IMR-90 (cell line): Measurements from ENCODE around the gene GBA3. TPM values are rescaled to one million over a fixed set of nuclear protein-coding genes. Genes with fewer than 3 reads are reported as not detected.

ENCODE experiments used
- ATAC-seq: fragments of 200-7000 bp; cut with Tn5 transposase; 2 replicates; pipeline ENCODE4 v1.9.1; 2020; ENCODE audit warnings: low read depth, mild to moderate bottlenecking, moderate library complexity
- BruUV-seq: library from RNA; stranded (reverse); fragments of 400-500 nt; replicated peaks from 2 replicates; lab custom pipeline; 2021; lab: Mats Ljungman, UMichigan
- CTCF ChIA-PET: fragments of 300-600 bp; formaldehyde crosslinking; extraction: SDS; loops from one replicate; lab custom pipeline; 2021; ENCODE audit warnings: antibody characterized with exemption; lab: Yijun Ruan, JAX
- POLR2A ChIA-PET: fragments of 300-600 bp; sonication (Branson Sonifier 250); formaldehyde crosslinking; loops from one replicate; lab custom pipeline; 2022; ENCODE audit warnings: antibody characterized with exemption; ENCODE audit not compliant: unreplicated experiment; lab: Charles Lee
- DNase-seq: peaks from one replicate; pipeline ENCODE4 v3.0.0; 2013
- H2AFZ ChIP-seq: replicated peaks from 2 replicates; pipeline ENCODE3; 2013; ENCODE audit warnings: low read length, mild to moderate bottlenecking; ENCODE audit not compliant: poor library complexity
- H2AK5ac ChIP-seq: 2 replicates; pipeline ENCODE4 v1.6.1; 2013; ENCODE audit warnings: low read depth, low read length, inconsistent platforms
- H2AK9ac ChIP-seq: replicated peaks from 2 replicates; pipeline ENCODE3; 2013; ENCODE audit warnings: mild to moderate bottlenecking, low read depth, low read length, moderate library complexity; ENCODE audit not compliant: poor library complexity
- H2BK120ac ChIP-seq: 2 replicates; pipeline ENCODE4 v1.6.1; 2013; ENCODE audit warnings: low read depth, low read length, inconsistent platforms
- H2BK15ac ChIP-seq: 3 replicates; pipeline ENCODE4 v1.6.1; 2013; ENCODE audit warnings: low read depth, low read length, inconsistent platforms
- H2BK20ac ChIP-seq: 2 replicates; pipeline ENCODE4 v1.6.1; 2013; ENCODE audit warnings: low read depth, mild to moderate bottlenecking, inconsistent platforms, low read length, moderate library complexity
- H2BK5ac ChIP-seq: 2 replicates; pipeline ENCODE4 v1.6.1; 2013; ENCODE audit warnings: mild to moderate bottlenecking, low read depth, low read length, inconsistent platforms; ENCODE audit not compliant: poor library complexity, severe bottlenecking
- H3K14ac ChIP-seq: replicated peaks from 2 replicates; pipeline ENCODE4 v1.6.1; 2013; ENCODE audit warnings: low read depth, low read length, inconsistent platforms
- H3K18ac ChIP-seq: 2 replicates; pipeline ENCODE4 v1.6.1; 2013; ENCODE audit warnings: low read depth, low read length, control low read depth
- H3K23ac ChIP-seq: 2 replicates; pipeline ENCODE4 v1.6.1; 2013; ENCODE audit warnings: low read depth, low read length, inconsistent platforms
- H3K27ac ChIP-seq: 2 replicates; pipeline ENCODE4 v1.5.1; 2013; ENCODE audit warnings: mild to moderate bottlenecking, control low read depth, low read length; ENCODE audit not compliant: insufficient read depth
- H3K27me3 ChIP-seq: 2 replicates; pipeline ENCODE4 v1.6.1; 2013; ENCODE audit warnings: low read length; ENCODE audit not compliant: control insufficient read depth, insufficient read depth
- H3K36me3 ChIP-seq: 2 replicates; pipeline ENCODE4 v1.6.1; 2013; ENCODE audit warnings: low read length, mixed read lengths; ENCODE audit not compliant: control insufficient read depth, insufficient read depth
- H3K4ac ChIP-seq: 2 replicates; pipeline ENCODE4 v1.6.1; 2013; ENCODE audit warnings: low read depth, low read length, inconsistent platforms
- H3K4me1 ChIP-seq: 2 replicates; pipeline ENCODE4 v1.6.1; 2013; ENCODE audit warnings: low read length, mixed read lengths; ENCODE audit not compliant: control insufficient read depth, insufficient read depth
- H3K4me2 ChIP-seq: 2 replicates; pipeline ENCODE4 v1.6.1; 2013; ENCODE audit warnings: low read depth, mild to moderate bottlenecking, control low read depth, low read length, moderate library complexity
- H3K4me3 ChIP-seq: 2 replicates; pipeline ENCODE4 v1.5.1; 2013; ENCODE audit warnings: low read depth, mild to moderate bottlenecking, control low read depth, low read length, moderate library complexity; ENCODE audit not compliant: insufficient read depth
- H3K56ac ChIP-seq: 2 replicates; pipeline ENCODE4 v1.6.1; 2013; ENCODE audit warnings: low read length, inconsistent platforms; ENCODE audit not compliant: insufficient read depth; ENCODE audit errors: extremely low read depth
- H3K79me1 ChIP-seq, 2 experiments: 2 replicates each; pipeline ENCODE4 v1.6.1; 2013; ENCODE audit warnings: low read length in 2 of 2, inconsistent platforms in 1 of 2, low read depth in 1 of 2
- H3K9ac ChIP-seq: 2 replicates; pipeline ENCODE4 v1.6.1; 2013; ENCODE audit warnings: low read depth, low read length, control low read depth
- H3K9me1 ChIP-seq: 2 replicates; pipeline ENCODE4 v1.6.1; 2013; ENCODE audit warnings: low read length, inconsistent platforms; ENCODE audit not compliant: insufficient read depth
- H3K9me3 ChIP-seq: 2 replicates; pipeline ENCODE4 v1.6.1; 2013; ENCODE audit warnings: low read length; ENCODE audit not compliant: control insufficient read depth, insufficient read depth
- H4K20me1 ChIP-seq: 2 replicates; pipeline ENCODE4 v1.6.1; 2013; ENCODE audit warnings: low read length, inconsistent platforms; ENCODE audit not compliant: insufficient read depth
- H4K5ac ChIP-seq: 2 replicates; pipeline ENCODE4 v1.6.1; 2013; ENCODE audit warnings: mild to moderate bottlenecking, low read depth, low read length, control low read depth
- H4K8ac ChIP-seq, 2 experiments: 2 replicates each; pipeline ENCODE4 v1.6.1; 2013; ENCODE audit warnings: low read depth in 2 of 2, low read length in 2 of 2, control low read depth in 1 of 2, inconsistent platforms in 1 of 2
- H4K91ac ChIP-seq: 2 replicates; pipeline ENCODE4 v1.6.1; 2013; ENCODE audit warnings: low read depth, low read length, inconsistent platforms; ENCODE audit not compliant: insufficient read depth
- BHLHE40 ChIP-seq: fragments of 150-350 bp; IDR thresholded peaks from 2 replicates; pipeline ENCODE4 v1.6.1; 2016; ENCODE audit warnings: mild to moderate bottlenecking, low read depth, low read length
- CEBPB ChIP-seq: IDR thresholded peaks from 2 replicates; pipeline ENCODE4 v1.6.1; 2012; ENCODE audit warnings: low read depth, low read length, improper control_type of control experiment
- CHD1 ChIP-seq: IDR thresholded peaks from 2 replicates; pipeline ENCODE4 v1.6.1; 2012; ENCODE audit warnings: low read depth, low read length, improper control_type of control experiment
- FOS ChIP-seq: fragments of 150-350 bp; IDR thresholded peaks from 2 replicates; pipeline ENCODE4 v1.6.1; 2016; ENCODE audit warnings: low read depth, low read length
- MAFK ChIP-seq: IDR thresholded peaks from 2 replicates; pipeline ENCODE4 v1.6.1; 2012; ENCODE audit warnings: low read depth, low read length, improper control_type of control experiment
- MAZ ChIP-seq: IDR thresholded peaks from 2 replicates; pipeline ENCODE4 v1.6.1; 2012; ENCODE audit warnings: low read depth, mild to moderate bottlenecking, low read length, improper control_type of control experiment, moderate library complexity, borderline replicate concordance
- MXI1 ChIP-seq: IDR thresholded peaks from 2 replicates; pipeline ENCODE4 v1.6.1; 2012; ENCODE audit warnings: low read depth, mild to moderate bottlenecking, low read length, moderate library complexity, borderline replicate concordance
- RCOR1 ChIP-seq: IDR thresholded peaks from 2 replicates; pipeline ENCODE4 v1.6.1; 2012; ENCODE audit warnings: mild to moderate bottlenecking, low read length, improper control_type of control experiment; ENCODE audit not compliant: insufficient replicate concordance
- RFX5 ChIP-seq: IDR thresholded peaks from 2 replicates; pipeline ENCODE4 v1.8.0; 2012; ENCODE audit warnings: low read depth, mild to moderate bottlenecking, low read length, moderate library complexity
- WGBS, 2 experiments: methylation state at CpG; one replicate each; pipeline versions ENCODE4 v1.1.5 to v1.1.7; 2013; ENCODE audit warnings: missing lambda C conversion rate in 2 of 2; ENCODE audit not compliant: insufficient read length in 1 of 2; ENCODE audit errors: extremely low coverage in 2 of 2; 5-methylcytosine and 5-hydroxymethylcytosine counted together
- dilution Hi-C: fragments of 300-500 bp; cut with HindIII; formaldehyde crosslinking; loops from one replicate; pipeline ENCODE4 v1.14.3; 2018; ENCODE audit warnings: low sequenced_read_pairs; ENCODE audit not compliant: unreplicated experiment
- in situ Hi-C: fragments of 300-500 bp; cut with MboI; formaldehyde crosslinking; loops from 3 replicates; pipeline ENCODE4 v1.14.3; 2019; ENCODE audit warnings: low sequenced_read_pairs, inconsistent platforms, mixed read lengths
- intact Hi-C: fragments of 100-400 bp; cut with micrococcal nuclease; formaldehyde crosslinking; loops from 2 replicates; pipeline ENCODE4 v1.10.0; 2022
- polyA plus RNA-seq, 3 experiments: library from polyadenylated mRNA; depleted of rRNA; stranded (reverse); fragments of >200 nt; gene quantifications; 2 replicates each; pipeline ENCODE4 v1.2.3, GENCODE V29; 2012; ENCODE audit warnings: low replicate concordance in 1 of 3
- total RNA-seq: library from RNA; depleted of rRNA; stranded (reverse); fragments of >200 nt; gene quantifications from 2 replicates; pipeline ENCODE4 v1.2.3, GENCODE V29; 2012
- TF ChIP-seq, protein P1 (sequence below): fragments of 150-350 bp; IDR thresholded peaks from 2 replicates; pipeline ENCODE4 v1.6.1; 2017; ENCODE audit warnings: mild to moderate bottlenecking, antibody characterized with exemption, low read length, low read depth
- TF ChIP-seq, protein P2 (sequence below): conservative IDR thresholded peaks from 2 replicates; pipeline ENCODE4 v1.5.1; 2012; ENCODE audit warnings: mild to moderate bottlenecking, low read depth, low read length, improper control_type of control experiment
- TF ChIP-seq, protein P3 (sequence below): fragments of 150-350 bp; IDR thresholded peaks from 2 replicates; pipeline ENCODE4 v1.6.1; 2016; ENCODE audit warnings: low read depth, mild to moderate bottlenecking, low read length, moderate library complexity, borderline replicate concordance

Gene GBA3
- total and polyA plus RNA-seq, 2 of the 4 experiments (the other 2 are of a cell fraction) = not detected

DNA sequence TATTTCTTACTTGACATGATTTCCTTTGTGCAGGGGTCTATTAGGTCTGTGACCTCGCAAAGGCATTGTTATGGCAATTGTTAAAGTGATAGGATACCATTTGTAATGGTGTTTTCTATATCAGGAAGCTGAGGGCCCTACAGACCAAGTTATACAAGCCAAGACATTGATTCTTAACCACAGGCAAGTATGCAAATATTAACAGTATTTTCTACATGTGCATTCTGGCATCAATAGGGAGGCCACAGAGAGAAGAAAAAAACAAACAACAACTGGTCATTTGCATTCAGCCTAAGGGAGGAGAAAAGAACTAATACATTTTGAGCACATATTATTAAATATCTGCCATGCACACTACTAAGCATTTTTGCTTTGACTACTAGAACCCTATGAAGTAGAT is 28.5 kb downstream of the GBA3 start:
- intact Hi-C loops = no loop called here
- ATAC-seq = no peak
- no peak overlapping the region for H4K8ac ChIP-seq

More for the DNA sequence above, 28.5 kb downstream of the GBA3 start:
- no peak overlapping the region for H3K56ac ChIP-seq
- H3K36me3 ChIP-seq = no peaks in the 10 kb centered on the region
- H3K27ac ChIP-seq = no peak overlapping the region
- no peak overlapping the region for H2AK9ac ChIP-seq
- H4K20me1 ChIP-seq = no peaks in the 10 kb centered on the region
- no peak overlapping the region for H4K91ac ChIP-seq
- no peak overlapping the region for H2AFZ ChIP-seq
- H3K9ac ChIP-seq = no peak overlapping the region
- H3K4me3 ChIP-seq = no peak overlapping the region
- no peak overlapping the region for H2AK5ac ChIP-seq
- DNase-seq = no peak
- no TSS peak for BruUV-seq
- dilution Hi-C loops (no loop called here), in situ Hi-C loops (no loop called here)
- POLR2A ChIA-PET = no interaction called here
- no peak overlapping the region for H3K18ac ChIP-seq
- H3K4ac ChIP-seq = no peak overlapping the region
- no peak overlapping the region for H3K4me2 ChIP-seq
- H2BK15ac ChIP-seq = no peak overlapping the region
- H2BK20ac ChIP-seq = no peak overlapping the region
- H3K4me1 ChIP-seq = no peaks in the 10 kb centered on the region
- no peaks in the 10 kb centered on the region for H3K79me1 ChIP-seq
- CTCF ChIA-PET = no interaction called here
- TF ChIP-seq RFX5 (no peak), FOS (no peak), RCOR1 (no peak), MAFK (no peak), CHD1 (no peak), MXI1 (no peak), BHLHE40 (no peak), CEBPB (no peak), MAZ (no peak)
- TF ChIP-seq, protein P1, sequence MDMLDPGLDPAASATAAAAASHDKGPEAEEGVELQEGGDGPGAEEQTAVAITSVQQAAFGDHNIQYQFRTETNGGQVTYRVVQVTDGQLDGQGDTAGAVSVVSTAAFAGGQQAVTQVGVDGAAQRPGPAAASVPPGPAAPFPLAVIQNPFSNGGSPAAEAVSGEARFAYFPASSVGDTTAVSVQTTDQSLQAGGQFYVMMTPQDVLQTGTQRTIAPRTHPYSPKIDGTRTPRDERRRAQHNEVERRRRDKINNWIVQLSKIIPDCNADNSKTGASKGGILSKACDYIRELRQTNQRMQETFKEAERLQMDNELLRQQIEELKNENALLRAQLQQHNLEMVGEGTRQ = no peak
- TF ChIP-seq, protein P2, sequence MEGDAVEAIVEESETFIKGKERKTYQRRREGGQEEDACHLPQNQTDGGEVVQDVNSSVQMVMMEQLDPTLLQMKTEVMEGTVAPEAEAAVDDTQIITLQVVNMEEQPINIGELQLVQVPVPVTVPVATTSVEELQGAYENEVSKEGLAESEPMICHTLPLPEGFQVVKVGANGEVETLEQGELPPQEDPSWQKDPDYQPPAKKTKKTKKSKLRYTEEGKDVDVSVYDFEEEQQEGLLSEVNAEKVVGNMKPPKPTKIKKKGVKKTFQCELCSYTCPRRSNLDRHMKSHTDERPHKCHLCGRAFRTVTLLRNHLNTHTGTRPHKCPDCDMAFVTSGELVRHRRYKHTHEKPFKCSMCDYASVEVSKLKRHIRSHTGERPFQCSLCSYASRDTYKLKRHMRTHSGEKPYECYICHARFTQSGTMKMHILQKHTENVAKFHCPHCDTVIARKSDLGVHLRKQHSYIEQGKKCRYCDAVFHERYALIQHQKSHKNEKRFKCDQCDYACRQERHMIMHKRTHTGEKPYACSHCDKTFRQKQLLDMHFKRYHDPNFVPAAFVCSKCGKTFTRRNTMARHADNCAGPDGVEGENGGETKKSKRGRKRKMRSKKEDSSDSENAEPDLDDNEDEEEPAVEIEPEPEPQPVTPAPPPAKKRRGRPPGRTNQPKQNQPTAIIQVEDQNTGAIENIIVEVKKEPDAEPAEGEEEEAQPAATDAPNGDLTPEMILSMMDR = no peak
- TF ChIP-seq, protein P3, sequence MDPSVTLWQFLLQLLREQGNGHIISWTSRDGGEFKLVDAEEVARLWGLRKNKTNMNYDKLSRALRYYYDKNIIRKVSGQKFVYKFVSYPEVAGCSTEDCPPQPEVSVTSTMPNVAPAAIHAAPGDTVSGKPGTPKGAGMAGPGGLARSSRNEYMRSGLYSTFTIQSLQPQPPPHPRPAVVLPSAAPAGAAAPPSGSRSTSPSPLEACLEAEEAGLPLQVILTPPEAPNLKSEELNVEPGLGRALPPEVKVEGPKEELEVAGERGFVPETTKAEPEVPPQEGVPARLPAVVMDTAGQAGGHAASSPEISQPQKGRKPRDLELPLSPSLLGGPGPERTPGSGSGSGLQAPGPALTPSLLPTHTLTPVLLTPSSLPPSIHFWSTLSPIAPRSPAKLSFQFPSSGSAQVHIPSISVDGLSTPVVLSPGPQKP = no peak
- no peak overlapping the region for H2BK120ac ChIP-seq
- no peak overlapping the region for H3K23ac ChIP-seq
- no peaks in the 10 kb centered on the region for H3K27me3 ChIP-seq
- H3K9me1 ChIP-seq = no peaks in the 10 kb centered on the region
- H3K14ac ChIP-seq = no peak overlapping the region
- no CpG with 5 or more reads among the region's 1 CpG for WGBS, 2 experiments
- H4K5ac ChIP-seq = no peak overlapping the region
- no peak overlapping the region for H2BK5ac ChIP-seq
- no peaks in the 10 kb centered on the region for H3K9me3 ChIP-seq
